B cell (primary cell): Measurements from ENCODE around the gene DCDC2C.

Source experiments
- CTCF ChIP-seq: fragments of 200-600 bp; IDR thresholded peaks from one replicate; pipeline ENCODE4 v1.8.0; 2022; ENCODE audit warnings: antibody characterized with exemption, mild to moderate bottlenecking
- EZH2 ChIP-seq: IDR thresholded peaks from 2 replicates; pipeline ENCODE4 v1.6.1; 2012; ENCODE audit warnings: borderline replicate concordance, low read depth, mild to moderate bottlenecking, moderate library complexity, low read length; ENCODE audit not compliant: insufficient read depth, poor library complexity, severe bottlenecking

- TF ChIP-seq CTCF (no peak), EZH2 (no peak)
Measured at GRCh38 chr2:3751251-3751650, 47.9 kb downstream of the DCDC2C start.
